Measurements from ENCODE around the gene GBA3. TPM values are rescaled to one million over a fixed set of nuclear protein-coding genes. Genes with fewer than 3 reads are reported as not detected.

GBA3 gene
- polyA plus RNA-seq, 3 donors = 13.2 to 15.6 (median 13.5) TPM

DNA sequence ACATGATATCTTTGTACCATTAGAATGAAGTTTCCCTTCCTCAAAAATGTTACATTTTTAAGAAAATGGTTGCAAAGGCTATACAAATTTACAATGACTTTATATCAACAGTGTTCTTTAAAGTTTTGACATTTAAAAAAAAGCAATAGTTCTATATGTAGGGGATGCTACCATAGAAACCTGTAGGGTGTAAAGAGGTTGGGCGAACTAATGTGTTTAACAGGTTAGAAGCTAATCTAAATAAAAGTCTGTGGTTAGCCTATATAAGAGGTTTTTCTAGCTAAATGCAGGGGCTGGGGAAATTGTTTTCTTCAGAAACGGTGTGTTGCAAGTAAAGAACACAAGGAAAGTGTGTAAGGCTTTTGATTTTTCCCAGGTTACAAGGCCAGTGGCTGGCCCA is 73.3 kb downstream of the GBA3 start:
- DNase-seq = no peak

DNA sequence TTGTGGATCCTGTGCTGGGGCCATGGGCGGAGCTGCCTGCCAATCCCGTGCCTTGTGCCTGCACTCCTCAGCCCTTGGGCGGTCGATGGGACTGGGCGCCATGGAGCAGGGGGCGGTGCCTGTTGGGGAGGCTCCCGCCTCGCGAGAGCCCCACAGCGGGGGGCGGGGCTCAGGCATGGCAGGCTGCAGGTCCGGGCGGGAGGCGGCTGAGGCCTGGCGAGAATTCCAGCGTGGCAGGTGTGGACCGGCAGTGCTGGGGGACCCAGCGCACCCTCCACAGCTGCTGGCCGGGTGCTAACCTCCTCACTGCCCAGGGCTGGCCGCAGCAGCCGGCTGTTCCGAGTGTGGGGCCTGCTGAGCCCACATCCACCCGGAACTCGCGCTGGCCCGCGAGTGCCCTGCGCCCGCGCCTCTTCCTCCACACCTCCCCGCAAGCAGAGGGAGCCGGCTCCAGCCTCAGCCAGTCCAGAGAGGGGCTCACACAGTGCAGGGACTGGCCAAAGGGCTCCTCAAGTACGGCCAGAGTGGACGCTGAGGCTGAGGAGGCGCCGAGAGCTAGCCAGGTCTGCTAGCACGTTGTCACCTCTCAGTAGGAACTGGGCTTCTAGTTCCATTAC is 85.9 kb downstream of the GBA3 start:
- no peak for DNase-seq

DNA sequence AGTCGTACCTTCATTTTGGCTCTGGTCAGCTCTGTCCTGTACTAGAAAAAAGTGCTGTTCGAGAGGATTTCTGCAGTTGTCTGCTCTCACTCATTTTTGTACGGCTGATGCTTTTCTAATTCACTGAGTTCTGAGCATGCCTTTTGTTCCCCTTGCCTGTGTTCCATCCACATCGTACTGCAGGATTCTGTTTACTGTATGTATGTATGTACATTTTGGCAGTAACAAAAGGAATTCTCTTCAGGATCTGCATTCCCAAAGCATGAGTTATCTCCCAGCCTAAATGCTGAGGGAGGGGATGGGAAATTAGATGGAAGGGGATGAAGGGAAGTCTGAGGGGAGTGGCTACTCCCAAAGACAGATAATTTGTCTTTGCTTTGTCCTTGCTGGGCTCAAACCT is 87.6 kb downstream of the GBA3 start:
- DNase-seq = no peak

DNA sequence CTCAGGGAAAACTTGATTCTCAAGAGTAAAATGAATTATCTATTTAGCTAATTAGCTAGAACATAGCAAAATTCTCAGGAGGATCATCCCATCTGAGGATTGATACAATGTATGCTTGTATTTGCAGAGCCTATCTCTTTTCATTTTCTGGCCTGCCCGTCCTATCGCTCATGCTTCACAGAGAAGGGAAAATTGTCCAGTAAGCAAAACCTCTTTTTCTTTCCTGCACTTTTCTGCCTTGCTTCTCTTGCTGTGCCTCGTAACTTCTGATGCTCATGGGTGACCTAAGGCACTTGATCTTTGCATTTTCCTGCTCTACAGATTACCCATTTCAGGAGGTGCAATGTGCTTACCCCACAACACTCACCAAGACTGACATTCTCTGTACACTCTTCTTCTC is 88.1 kb downstream of the GBA3 start:
- no peak for DNase-seq

- DNase-seq = no peak
Measured at GRCh38 chr4:22787753-22788375, 95.1 kb downstream of the GBA3 start.

DNA sequence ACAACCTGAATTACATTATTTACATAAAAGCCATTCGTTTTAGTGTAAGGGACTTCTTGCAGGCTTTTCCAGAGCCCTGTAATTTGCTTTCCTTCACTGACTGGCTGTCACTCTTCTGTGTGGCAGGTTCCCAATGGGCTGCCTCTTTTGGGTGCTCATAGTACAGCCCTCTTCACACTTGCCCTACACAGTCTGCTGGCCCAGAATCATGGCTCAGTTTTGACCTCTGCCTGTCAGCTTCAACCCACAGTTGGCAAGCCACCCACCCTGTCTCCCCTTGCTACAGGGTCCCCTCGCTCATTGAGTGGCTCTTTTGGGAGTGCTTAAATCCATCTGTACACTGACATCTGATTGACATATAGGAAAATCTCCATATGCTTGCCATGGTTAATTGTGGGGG is 97.9 kb downstream of the GBA3 start:
- DNase-seq = no peak

- no peak for DNase-seq
Measured at GRCh38 chr4:22794732-22795131, 102.0 kb downstream of the GBA3 start.

GRCh38 chr4:22801391-22801790 is 108.7 kb downstream of the GBA3 start:
- DNase-seq = no peak

DNA sequence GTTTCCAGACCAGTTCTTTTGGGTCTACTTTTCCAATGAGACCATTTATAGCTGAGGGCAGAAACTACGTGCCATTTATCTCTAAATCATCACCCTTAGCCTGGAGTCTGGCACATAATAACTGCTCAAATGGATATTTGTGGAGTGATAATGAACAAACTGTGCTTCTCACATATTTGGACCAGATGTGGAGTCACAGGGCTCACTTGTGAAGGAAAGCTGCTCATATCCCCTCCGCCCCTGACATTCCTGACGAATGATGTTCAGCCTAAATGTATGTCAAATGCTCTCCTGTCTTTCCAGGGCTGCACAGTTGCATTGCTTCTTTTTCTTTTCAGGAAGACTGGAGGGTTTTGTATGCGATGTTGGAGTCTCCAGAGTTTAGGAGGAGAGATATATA is 110.1 kb downstream of the GBA3 start:
- no peak for DNase-seq

DNA sequence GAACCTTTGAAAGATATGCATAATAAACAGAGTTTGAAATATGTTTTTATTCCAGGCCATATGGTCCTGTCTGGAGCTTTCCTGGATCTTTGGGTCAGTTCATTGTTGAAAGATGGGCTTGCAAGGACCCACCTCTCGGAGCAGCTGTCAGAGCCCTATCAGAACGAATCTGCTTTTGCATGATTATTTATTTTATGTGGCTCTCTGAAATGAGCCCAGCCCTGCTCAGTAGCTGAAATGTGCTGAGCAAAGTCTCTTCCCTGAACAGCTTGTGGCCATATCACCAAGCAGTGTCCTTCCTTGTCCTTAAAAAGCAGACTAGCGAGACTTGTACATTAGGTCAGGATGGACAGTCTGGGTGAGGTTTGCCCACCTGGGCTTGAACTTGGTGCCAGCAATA is 110.8 kb downstream of the GBA3 start:
- no peak for DNase-seq

DNA sequence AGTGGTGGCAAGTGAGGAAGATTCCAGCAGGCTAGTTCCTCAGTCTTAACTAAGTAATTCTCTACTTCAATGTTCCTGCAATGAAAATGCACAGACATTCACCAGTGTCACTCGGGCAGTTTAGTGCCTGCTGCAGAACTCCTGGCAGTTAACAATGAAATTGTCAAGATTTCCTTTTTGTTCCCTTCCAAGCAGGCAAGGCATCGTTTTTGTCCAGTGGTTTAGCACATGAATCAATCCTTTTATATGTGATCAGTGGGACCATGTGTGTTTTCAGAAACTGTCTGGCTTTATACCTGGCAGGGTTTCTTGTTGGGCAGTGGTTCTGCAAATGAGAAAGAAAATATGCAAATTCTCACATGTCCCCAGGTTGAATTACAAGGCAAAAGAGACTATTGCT is 122.2 kb downstream of the GBA3 start:
- DNase-seq = no peak

GRCh38 chr4:22824091-22824490 is 131.4 kb downstream of the GBA3 start:
- no peak for DNase-seq

GRCh38 chr4:22842360-22843018 is 149.8 kb downstream of the GBA3 start:
- DNase-seq = no peak

DNA sequence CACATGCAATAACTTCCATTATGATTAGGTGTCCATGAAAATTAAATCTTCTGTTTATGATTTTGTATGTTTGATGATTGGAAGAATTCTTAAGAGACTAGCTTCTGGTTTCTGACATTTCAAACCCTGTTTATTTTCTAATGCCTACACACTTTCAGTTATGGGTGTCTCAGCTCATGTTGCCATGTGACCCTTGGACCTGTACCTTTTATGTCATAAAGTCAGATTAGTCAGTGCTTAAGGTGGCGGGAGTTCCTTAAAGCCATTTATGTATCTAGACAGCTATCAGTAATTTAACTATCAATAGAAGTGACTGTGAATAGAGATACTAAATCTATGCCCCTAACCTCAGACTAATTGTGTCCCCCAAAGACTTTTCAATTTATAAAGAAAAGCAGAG is 155.6 kb downstream of the GBA3 start:
- no peak for DNase-seq

- no peak for DNase-seq
Measured at GRCh38 chr4:22850055-22850454, 157.3 kb downstream of the GBA3 start.

DNA sequence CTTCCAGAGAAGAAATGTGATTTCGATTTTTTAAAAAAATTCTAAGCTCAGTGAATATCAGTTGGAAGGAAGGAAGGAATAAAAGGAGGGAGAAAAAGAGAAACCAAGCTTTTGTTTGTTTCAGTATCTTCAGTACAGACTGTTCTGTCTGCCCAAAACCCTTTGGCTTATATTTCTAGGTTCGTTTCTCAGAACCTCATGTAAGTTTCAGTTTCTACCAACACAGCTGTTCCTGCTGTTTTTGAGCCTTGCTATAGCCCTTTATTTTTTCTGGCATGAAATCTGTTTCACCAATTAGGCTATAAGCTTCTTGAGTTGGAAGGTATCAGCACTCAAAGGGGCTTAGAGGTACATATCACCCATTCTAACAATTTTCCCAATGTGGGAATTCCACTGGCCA is 157.9 kb downstream of the GBA3 start:
- DNase-seq = no peak

- DNase-seq = no peak
Measured at GRCh38 chr4:22857411-22857810, 164.7 kb downstream of the GBA3 start.

- no peak for DNase-seq
Measured at GRCh38 chr4:22859318-22859717, 166.6 kb downstream of the GBA3 start.

Other genes starting within 250 kb of the GBA3 start
- gene ADGRA3, start 176.9 kb upstream of the GBA3 start, polyA plus RNA-seq (ENCODE audit: insufficient read length in 3 of 3) = 10 to 100 TPM; 48.9 to 59.2 (median 52.1) TPM